ENCODE measurements around the gene MLST8. TPM values are rescaled to one million over a fixed set of nuclear protein-coding genes. Genes with fewer than 3 reads are reported as not detected.
A peak's percentile ranks its signal among the peaks of the same experiment; 100 is the strongest.

MLST8 gene
- total and polyA plus RNA-seq, 2 of the 8 experiments (the other 6 are each of a cell fraction or from before 2014, with no cell fraction given) = 67.6 to 321 TPM

DNA sequence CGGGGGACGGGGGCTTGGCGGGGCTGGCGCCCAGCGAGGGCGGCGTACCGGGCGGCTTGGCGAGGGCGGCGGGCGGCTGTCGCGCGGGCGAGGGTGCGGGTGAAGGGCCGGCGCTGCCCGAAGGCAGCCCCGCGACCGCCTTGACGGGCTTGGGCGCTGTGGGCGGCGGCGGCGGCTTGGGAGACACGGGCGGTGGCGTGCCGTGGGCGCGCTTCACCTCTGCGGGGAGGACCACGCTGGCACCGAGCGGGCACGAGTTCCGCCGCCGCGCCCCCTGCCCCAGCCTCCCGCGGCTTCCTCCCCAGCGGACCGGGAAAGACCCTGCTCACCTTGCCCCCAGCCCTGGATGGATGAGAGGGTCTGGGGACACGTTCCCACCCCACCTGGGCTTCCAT lies 26.1 kb upstream of the MLST8 start:
- Histone ChIP-seq H4K91ac (replicated peaks; ENCODE audit: insufficient read length, low read length) (no peak overlapping the region), H3K23me2 (ENCODE audit: low read depth, low read length) (peaks cover 2% of the 10 kb centered on the region; the same call in 1 of the 2 replicates), H3K27me3 (replicated peaks in 1 of 4; ENCODE audit: control insufficient read depth in 3 of 4, extremely low read depth in 1 of 4, insufficient read depth in 3 of 4, low read length in 3 of 4) (no peaks in the 10 kb centered on the region; a peak in 1 of 7 replicates), H3K27ac (ENCODE audit: low read depth, low read length) (no peak overlapping the region), H4K5ac (ENCODE audit: insufficient read length, low read depth, low read length) (no peak overlapping the region), H3K4me3 (ENCODE audit: extremely low read depth in 1 of 4, insufficient read depth in 2 of 4, low read depth in 3 of 4, low read length in 4 of 4) (peak overlapping the region in 1 of 4 experiments; percentile 26; a peak in 2 of 8 replicates), H2BK12ac (ENCODE audit: low read depth, low read length) (no peak overlapping the region), H3K79me2 (ENCODE audit: control insufficient read depth in 1 of 2, insufficient read depth in 2 of 2, low read length in 2 of 2) (no peaks in the 10 kb centered on the region), H2AFZ (ENCODE audit: low read length) (no peak overlapping the region), H4K20me1 (replicated peaks in 1 of 2; ENCODE audit: control insufficient read depth in 1 of 2, insufficient read depth in 2 of 2, low read length in 2 of 2) (peaks cover 2 to 16% of the 10 kb centered on the region in 2 experiments), H3K18ac (ENCODE audit: extremely low read depth, low read length) (no peak overlapping the region), H2BK20ac (ENCODE audit: low read length) (no peak overlapping the region), H3K4ac (replicated peaks; ENCODE audit: insufficient read length, low read depth, low read length) (no peak overlapping the region), H3K14ac (ENCODE audit: insufficient read length) (no peak overlapping the region), H3K9ac (replicated peaks in 1 of 4; ENCODE audit: extremely low read depth in 1 of 4, low read depth in 3 of 4, low read length in 3 of 4) (no peak overlapping the region), H3K36me3 (ENCODE audit: control insufficient read depth in 2 of 4, insufficient read depth in 4 of 4, low read length in 3 of 4) (peaks cover 11 to 37% (median 20%) of the 10 kb centered on the region in 4 experiments; a peak in 7 of 8 replicates), H3K4me2 (ENCODE audit: insufficient read depth in 1 of 2, low read depth in 2 of 2, low read length in 2 of 2) (peak overlapping the region; percentile 28 to 38; a peak in 2 of 4 replicates), H2AK5ac (ENCODE audit: low read depth, low read length) (no peak overlapping the region), H3K9me3 (ENCODE audit: insufficient read depth in 2 of 2, low read depth in 1 of 2, low read length in 1 of 2) (no peaks in the 10 kb centered on the region), H3K4me1 (replicated peaks in 1 of 4; ENCODE audit: control insufficient read depth in 3 of 4, insufficient read depth in 4 of 4, low read length in 3 of 4) (peaks cover 0 to 7% (median 2%) of the 10 kb centered on the region in 4 experiments; a peak in 4 of 7 replicates), H3K79me1 (ENCODE audit: low read depth, low read length) (no peaks in the 10 kb centered on the region), H2BK5ac (ENCODE audit: low read depth, low read length) (no peak overlapping the region), H3K56ac (replicated peaks; ENCODE audit: insufficient read length, low read depth, low read length) (no peak overlapping the region), H2BK120ac (replicated peaks; ENCODE audit: low read depth, low read length) (no peak overlapping the region), H2BK15ac (ENCODE audit: low read length) (no peak overlapping the region), H4K8ac (ENCODE audit: extremely low read depth, insufficient read depth, low read length) (no peak overlapping the region), H3K23ac (ENCODE audit: insufficient read length) (no peak overlapping the region)
- no peak for FAIRE-seq
- POLR2A ChIA-PET (ENCODE audit: partially characterized antibody) = interaction anchor here (0.8 to 1.8 kb wide), 2 partner anchors 73 to 107 kb away, joined by 3 to 5 read pairs; partner anchors contain the start of gene ECI1
- CTCF ChIA-PET (ENCODE audit: partially characterized antibody) = no interaction called here
- 80% methylated on average over 3 of the region's 50 CpGs; no CpG with 5 or more reads in 1 of the 2 experiments for WGBS, 2 experiments (ENCODE audit: extremely low coverage in 1 of 2, insufficient coverage in 1 of 2, insufficient read length in 1 of 2, insufficient replicate concordance in 2 of 2, low coverage in 1 of 2, low lambda C conversion rate in 2 of 2, missing lambda C conversion rate in 1 of 2)
- DNase-seq (ENCODE audit: low read depth in 1 of 2, low spot score in 2 of 2) = no peak
- no peak for TF ChIP-seq GABPA (IDR thresholded peaks at IDR 0.05; ENCODE audit: borderline replicate concordance, insufficient read depth, low read length)
- TF ChIP-seq SRF (IDR thresholded peaks at IDR 0.05; ENCODE audit: low read depth, low read length) = no peak
- TF ChIP-seq, protein P1, sequence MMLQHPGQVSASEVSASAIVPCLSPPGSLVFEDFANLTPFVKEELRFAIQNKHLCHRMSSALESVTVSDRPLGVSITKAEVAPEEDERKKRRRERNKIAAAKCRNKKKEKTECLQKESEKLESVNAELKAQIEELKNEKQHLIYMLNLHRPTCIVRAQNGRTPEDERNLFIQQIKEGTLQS (IDR thresholded peaks at IDR 0.05; ENCODE audit: insufficient read depth, low read depth, low read length) = no peak
- TF ChIP-seq TAF1 (IDR thresholded peaks at IDR 0.05; ENCODE audit: low read depth, low read length) = no peak
- no peak for TF ChIP-seq SP4 (IDR thresholded peaks at IDR 0.05; ENCODE audit: low read length)
- TF ChIP-seq RBBP5 (IDR thresholded peaks at IDR 0.05; ENCODE audit: borderline replicate concordance, low read depth, low read length) = no peak
- no peak for TF ChIP-seq SAP30 (IDR thresholded peaks at IDR 0.05; ENCODE audit: insufficient read depth, insufficient replicate concordance, low read length)
- TF ChIP-seq BACH1 (IDR thresholded peaks at IDR 0.05; ENCODE audit: low read length) = no peak
- no peak for TF ChIP-seq MAFK (IDR thresholded peaks at IDR 0.05; ENCODE audit: low read depth, low read length)
- TF ChIP-seq, protein P2, sequence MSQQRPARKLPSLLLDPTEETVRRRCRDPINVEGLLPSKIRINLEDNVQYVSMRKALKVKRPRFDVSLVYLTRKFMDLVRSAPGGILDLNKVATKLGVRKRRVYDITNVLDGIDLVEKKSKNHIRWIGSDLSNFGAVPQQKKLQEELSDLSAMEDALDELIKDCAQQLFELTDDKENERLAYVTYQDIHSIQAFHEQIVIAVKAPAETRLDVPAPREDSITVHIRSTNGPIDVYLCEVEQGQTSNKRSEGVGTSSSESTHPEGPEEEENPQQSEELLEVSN (IDR thresholded peaks at IDR 0.05) = no peak; the same call in 1 of the 2 replicates
- no peak for TF ChIP-seq TCF12 (IDR thresholded peaks at IDR 0.05; ENCODE audit: low read depth, low read length)
- TF ChIP-seq KDM5A (IDR thresholded peaks at IDR 0.05; ENCODE audit: low read length) = no peak
- no peak for TF ChIP-seq ASH2L (IDR thresholded peaks at IDR 0.05; ENCODE audit: low read length)

All from H1 (cell line).